SK-N-SH (cell line): Measurements from ENCODE around the gene C14orf119. TPM values are rescaled to one million over a fixed set of nuclear protein-coding genes. Genes with fewer than 3 reads are reported as not detected.

Experiments used
- CTCF ChIA-PET: fragments of 300-600, 350-600 bp; formaldehyde crosslinking; extraction: SDS; loops from one replicate; lab custom pipeline; 2021; lab: Yijun Ruan, JAX
- POLR2A ChIA-PET: fragments of 350-600 bp; sonication (Branson Sonifier 250); formaldehyde crosslinking; extraction: SDS; loops from one replicate; lab custom pipeline; 2020; ENCODE audit warnings: antibody characterized with exemption, inconsistent platforms; lab: Yijun Ruan, JAX
- DNase-seq: peaks from one replicate; pipeline ENCODE4 v3.0.0; 2012
- H2AFZ ChIP-seq: fragments of 200-600 bp; sonication (generic); 2 replicates; pipeline ENCODE4 v1.8.1; 2016; ENCODE audit warnings: antibody characterized with exemption, mild to moderate bottlenecking, low read depth
- H3F3A ChIP-seq: fragments of 200-600 bp; sonication (generic); replicated peaks from 2 replicates; pipeline ENCODE3; 2016; ENCODE audit warnings: antibody characterized with exemption, mild to moderate bottlenecking; ENCODE audit not compliant: insufficient read depth
- H3K27ac ChIP-seq, 2 experiments: fragments of 200-500 bp in 1 of 2; fragments of 200-600 bp in 1 of 2; sonication (Bioruptor generic) in 1 of 2; sonication (generic), shearing (Covaris generic) in 1 of 2; 2 replicates each; pipeline versions ENCODE4 v1.5.1 to v1.6.1; 2014 to 2016; ENCODE audit warnings: low read depth in 2 of 2, inconsistent platforms in 1 of 2, low read length in 1 of 2, mild to moderate bottlenecking in 1 of 2, mixed read lengths in 1 of 2
- H3K27me3 ChIP-seq: fragments of 200-600 bp; sonication (generic), shearing (Covaris generic); 2 replicates; pipeline ENCODE4 v1.6.1; 2016; ENCODE audit warnings: mixed run types; ENCODE audit not compliant: insufficient read depth
- H3K36me3 ChIP-seq, 2 experiments: fragments of 200-500 bp in 1 of 2; fragments of 200-600 bp in 1 of 2; sonication (Bioruptor generic) in 1 of 2; sonication (generic) in 1 of 2; replicated peaks in 1 of 2; 2 replicates each; pipeline versions ENCODE3 to v1.5.1; 2014 to 2016; ENCODE audit warnings: low read length in 1 of 2, mild to moderate bottlenecking in 1 of 2; ENCODE audit not compliant: insufficient read depth in 2 of 2, control insufficient read depth in 1 of 2
- H3K4me1 ChIP-seq, 2 experiments: fragments of 200-500 bp in 1 of 2; fragments of 200-600 bp in 1 of 2; sonication (Bioruptor generic) in 1 of 2; sonication (generic), shearing (Covaris generic) in 1 of 2; 2 replicates each; pipeline versions ENCODE4 v1.5.1 to v1.6.1; 2014 to 2016; ENCODE audit warnings: low read depth in 1 of 2, low read length in 1 of 2, mixed run types in 1 of 2; ENCODE audit not compliant: insufficient read depth in 2 of 2, control insufficient read depth in 1 of 2
- H3K4me2 ChIP-seq: fragments of 200-600 bp; sonication (generic), shearing (Covaris generic); 2 replicates; pipeline ENCODE4 v1.6.1; 2017; ENCODE audit warnings: mixed run types
- H3K4me3 ChIP-seq, 2 experiments: fragments of 200-500 bp in 1 of 2; fragments of 200-600 bp in 1 of 2; sonication (Bioruptor generic) in 1 of 2; sonication (generic), shearing (Covaris generic) in 1 of 2; 2 replicates each; pipeline versions ENCODE4 v1.5.1 to v1.8.1; 2014 to 2016; ENCODE audit warnings: low read depth in 2 of 2, inconsistent platforms in 1 of 2, low read length in 1 of 2, mild to moderate bottlenecking in 1 of 2, mixed read lengths in 1 of 2, moderate library complexity in 1 of 2
- H3K79me2 ChIP-seq: fragments of 200-600 bp; sonication (generic); 2 replicates; pipeline ENCODE4 v1.8.1; 2017; ENCODE audit warnings: mild to moderate bottlenecking; ENCODE audit not compliant: insufficient read depth
- H3K9ac ChIP-seq: fragments of 200-600 bp; sonication (generic); 2 replicates; pipeline ENCODE4 v1.6.1; 2017; ENCODE audit warnings: mixed run types
- H3K9me2 ChIP-seq: fragments of 200-600 bp; sonication (generic); 2 replicates; pipeline ENCODE4 v1.6.1; 2017; ENCODE audit warnings: mixed run types
- H3K9me3 ChIP-seq: fragments of 200-600 bp; sonication (generic); 2 replicates; pipeline ENCODE4 v1.6.1; 2017; ENCODE audit warnings: mixed run types, mild to moderate bottlenecking, moderate library complexity
- H4K20me1 ChIP-seq: fragments of 200-600 bp; sonication (generic); 2 replicates; pipeline ENCODE4 v1.6.1; 2017; ENCODE audit warnings: mild to moderate bottlenecking, mixed run types; ENCODE audit not compliant: insufficient read depth
- CHD2 ChIP-seq: fragments of 150-350 bp; IDR thresholded peaks from 2 replicates; pipeline ENCODE4 v1.6.1; 2018; ENCODE audit warnings: low read length; ENCODE audit not compliant: partially characterized antibody
- ELF1 ChIP-seq: IDR thresholded peaks from 2 replicates; pipeline ENCODE4 v1.4.0; 2012
- EP300 ChIP-seq, 2 experiments: IDR thresholded peaks; 2 replicates each; pipeline versions ENCODE4 v1.4.0 to v1.6.1; 2012; ENCODE audit warnings: borderline replicate concordance in 1 of 2, low read depth in 1 of 2, low read length in 1 of 2
- EZH2phosphoT487 ChIP-seq: fragments of 200-600 bp; sonication (generic); IDR thresholded peaks from 2 replicates; pipeline ENCODE4 v1.6.1; 2017; ENCODE audit warnings: low read depth, mixed run types, mild to moderate bottlenecking, antibody characterized with exemption, moderate library complexity, borderline replicate concordance
- FOSL2 ChIP-seq: IDR thresholded peaks from 2 replicates; pipeline ENCODE4 v1.4.0; 2012; ENCODE audit warnings: low read depth, mild to moderate bottlenecking, moderate library complexity, borderline replicate concordance
- FOXJ3 ChIP-seq: sonication (generic); formaldehyde crosslinking; IDR thresholded peaks from 2 replicates; pipeline ENCODE4 v1.5.1; 2020; ENCODE audit warnings: mild to moderate bottlenecking, missing genetic modification reagents
- GATA2 ChIP-seq: sonication (generic); formaldehyde crosslinking; IDR thresholded peaks from 2 replicates; pipeline ENCODE4 v1.5.0; 2020; ENCODE audit warnings: mild to moderate bottlenecking, missing genetic modification reagents
- JUND ChIP-seq: IDR thresholded peaks from 2 replicates; pipeline ENCODE4 v1.4.0; 2012
- MXI1 ChIP-seq: IDR thresholded peaks from 2 replicates; pipeline ENCODE4 v1.6.1; 2012; ENCODE audit warnings: mild to moderate bottlenecking, low read depth, low read length, improper control_type of control experiment
- NFIC ChIP-seq: IDR thresholded peaks from 2 replicates; pipeline ENCODE4 v1.4.0; 2012; ENCODE audit warnings: borderline replicate concordance
- NRF1 ChIP-seq: IDR thresholded peaks from 2 replicates; pipeline ENCODE4 v1.6.1; 2012; ENCODE audit warnings: low read depth, mild to moderate bottlenecking, low read length
- RCOR1 ChIP-seq: fragments of 150-350 bp; IDR thresholded peaks from 2 replicates; pipeline ENCODE4 v1.6.1; 2017; ENCODE audit warnings: antibody characterized with exemption, low read length
- RFX5 ChIP-seq: IDR thresholded peaks from 2 replicates; pipeline ENCODE4 v1.6.1; 2012; ENCODE audit warnings: mild to moderate bottlenecking, improper control_type of control experiment, low read length
- RXRA ChIP-seq: IDR thresholded peaks from 2 replicates; pipeline ENCODE4 v1.4.0; 2012; ENCODE audit warnings: low read depth, mild to moderate bottlenecking, borderline replicate concordance
- SIN3A ChIP-seq: IDR thresholded peaks from 2 replicates; pipeline ENCODE4 v1.6.1; 2012; ENCODE audit warnings: low read depth, mild to moderate bottlenecking, low read length, moderate library complexity, borderline replicate concordance
- SMC3 ChIP-seq: IDR thresholded peaks from 2 replicates; pipeline ENCODE4 v1.6.1; 2012; ENCODE audit warnings: low read depth, low read length, improper control_type of control experiment
- TCF12 ChIP-seq: IDR thresholded peaks from 2 replicates; pipeline ENCODE4 v1.4.0; 2012
- TEAD4 ChIP-seq: IDR thresholded peaks from 2 replicates; pipeline ENCODE4 v1.4.0; 2012; ENCODE audit warnings: mild to moderate bottlenecking, borderline replicate concordance; ENCODE audit not compliant: insufficient read depth
- YY1 ChIP-seq: IDR thresholded peaks from 2 replicates; pipeline ENCODE4 v1.4.0; 2012; ENCODE audit warnings: low read depth, mild to moderate bottlenecking
- WGBS: methylation state at CpG from one replicate; pipeline ENCODE4 v1.1.6; 2017; ENCODE audit warnings: low lambda C conversion rate; 5-methylcytosine and 5-hydroxymethylcytosine counted together
- polyA plus RNA-seq, 3 experiments: library from polyadenylated mRNA; depleted of rRNA; stranded (reverse); fragments of >200 nt; gene quantifications; 2 replicates each; pipeline ENCODE4 v1.2.3, GENCODE V29; 2012
- TF ChIP-seq, protein P1 (sequence below): IDR thresholded peaks from 2 replicates; pipeline ENCODE4; 2012
- TF ChIP-seq, protein P2 (sequence below): fragments of 200-600 bp; sonication (generic); IDR thresholded peaks from 2 replicates; pipeline ENCODE4 v1.6.1; 2017; ENCODE audit warnings: antibody characterized with exemption, mild to moderate bottlenecking, moderate library complexity
- TF ChIP-seq, protein P3 (sequence below): IDR thresholded peaks from 2 replicates; pipeline ENCODE4 v1.4.0; 2012; ENCODE audit warnings: low read depth
- TF ChIP-seq, protein P4 (sequence below): fragments of 150-350 bp; IDR thresholded peaks from 2 replicates; pipeline ENCODE4 v1.6.1; 2017; ENCODE audit warnings: antibody characterized with exemption, low read length, low read depth, borderline replicate concordance
- TF ChIP-seq, protein P5 (sequence below): IDR thresholded peaks from 2 replicates; pipeline ENCODE4 v1.4.0; 2012; ENCODE audit warnings: low read depth, borderline replicate concordance
- TF ChIP-seq, protein P6 (sequence below): IDR thresholded peaks from 2 replicates; pipeline ENCODE4 v1.6.1; 2012; ENCODE audit warnings: mild to moderate bottlenecking, low read depth, low read length, moderate library complexity

The C14orf119 gene
- polyA plus RNA-seq, 1 of the 3 experiments (the other 2 are of a cell fraction): 55.2 TPM

DNA sequence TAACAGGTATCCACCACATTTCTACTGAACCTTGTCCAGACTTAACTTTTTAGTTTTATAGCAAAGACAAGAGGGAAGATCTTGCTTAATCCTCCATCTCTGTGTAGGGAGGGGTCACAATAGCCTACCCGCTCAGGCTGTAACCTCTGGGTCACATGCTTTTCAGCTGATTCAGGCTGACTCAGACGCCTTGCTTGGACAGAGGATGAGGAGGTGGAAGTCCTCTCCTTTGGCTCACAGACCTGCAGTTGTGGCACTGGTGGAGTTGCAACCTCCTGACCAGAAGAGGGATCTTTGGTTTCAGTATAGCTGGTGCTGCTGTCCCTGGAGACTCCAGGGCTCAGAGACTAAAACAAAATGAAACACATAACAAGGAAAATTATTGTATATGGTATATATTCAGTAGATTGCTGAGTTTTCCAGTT is 16.6 kb upstream of the C14orf119 start:
- DNase-seq: no peak
- Histone ChIP-seq H4K20me1 (no peaks in the 10 kb centered on the region), H3K4me1 (peaks cover 0 to 22% of the 10 kb centered on the region in 2 experiments; a peak in 2 of 4 replicates), H3K9ac (no peak overlapping the region), H3K9me2 (no peaks in the 10 kb centered on the region), H3K79me2 (peaks cover 55% of the 10 kb centered on the region), H3K4me2 (peak overlapping the region; percentile 42), H3K9me3 (no peaks in the 10 kb centered on the region), H3K36me3 (peaks cover 77 to 84% of the 10 kb centered on the region in 2 experiments), H2AFZ (no peak overlapping the region), H3K4me3 (no peak overlapping the region), H3K27ac (peak overlapping the region; percentile 44 to 75; a peak in 3 of 4 replicates), H3K27me3 (no peaks in the 10 kb centered on the region), H3F3A (peaks cover 47% of the 10 kb centered on the region)
- POLR2A ChIA-PET: no interaction called here
- CTCF ChIA-PET: interaction anchor here (0.7 to 5.8 kb wide), 6 partner anchors 10 to 148 kb away, joined by 4 to 73 read pairs (median 28); partner anchors contain the start of genes ACIN1, C14orf119 and CDH24
- 12% methylated on average over 2 of the region's 2 CpGs for WGBS
- no peak for TF ChIP-seq TEAD4
- TF ChIP-seq NRF1: no peak
- TF ChIP-seq FOSL2: peak; percentile 94
- TF ChIP-seq, protein P1, sequence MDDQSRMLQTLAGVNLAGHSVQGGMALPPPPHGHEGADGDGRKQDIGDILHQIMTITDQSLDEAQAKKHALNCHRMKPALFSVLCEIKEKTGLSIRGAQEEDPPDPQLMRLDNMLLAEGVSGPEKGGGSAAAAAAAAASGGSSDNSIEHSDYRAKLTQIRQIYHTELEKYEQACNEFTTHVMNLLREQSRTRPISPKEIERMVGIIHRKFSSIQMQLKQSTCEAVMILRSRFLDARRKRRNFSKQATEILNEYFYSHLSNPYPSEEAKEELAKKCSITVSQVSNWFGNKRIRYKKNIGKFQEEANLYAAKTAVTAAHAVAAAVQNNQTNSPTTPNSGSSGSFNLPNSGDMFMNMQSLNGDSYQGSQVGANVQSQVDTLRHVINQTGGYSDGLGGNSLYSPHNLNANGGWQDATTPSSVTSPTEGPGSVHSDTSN: no peak
- TF ChIP-seq JUND: peak; percentile 78
- TF ChIP-seq, protein P2, sequence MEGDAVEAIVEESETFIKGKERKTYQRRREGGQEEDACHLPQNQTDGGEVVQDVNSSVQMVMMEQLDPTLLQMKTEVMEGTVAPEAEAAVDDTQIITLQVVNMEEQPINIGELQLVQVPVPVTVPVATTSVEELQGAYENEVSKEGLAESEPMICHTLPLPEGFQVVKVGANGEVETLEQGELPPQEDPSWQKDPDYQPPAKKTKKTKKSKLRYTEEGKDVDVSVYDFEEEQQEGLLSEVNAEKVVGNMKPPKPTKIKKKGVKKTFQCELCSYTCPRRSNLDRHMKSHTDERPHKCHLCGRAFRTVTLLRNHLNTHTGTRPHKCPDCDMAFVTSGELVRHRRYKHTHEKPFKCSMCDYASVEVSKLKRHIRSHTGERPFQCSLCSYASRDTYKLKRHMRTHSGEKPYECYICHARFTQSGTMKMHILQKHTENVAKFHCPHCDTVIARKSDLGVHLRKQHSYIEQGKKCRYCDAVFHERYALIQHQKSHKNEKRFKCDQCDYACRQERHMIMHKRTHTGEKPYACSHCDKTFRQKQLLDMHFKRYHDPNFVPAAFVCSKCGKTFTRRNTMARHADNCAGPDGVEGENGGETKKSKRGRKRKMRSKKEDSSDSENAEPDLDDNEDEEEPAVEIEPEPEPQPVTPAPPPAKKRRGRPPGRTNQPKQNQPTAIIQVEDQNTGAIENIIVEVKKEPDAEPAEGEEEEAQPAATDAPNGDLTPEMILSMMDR: peak; percentile 9; the same call in 1 of the 2 replicates
- TF ChIP-seq GATA2 (CRISPR knock-in tag): no peak
- TF ChIP-seq NFIC: peak; percentile 14; the same call in 1 of the 2 replicates
- no peak for TF ChIP-seq FOXJ3
- TF ChIP-seq RCOR1: no peak
- no peak for TF ChIP-seq YY1
- TF ChIP-seq, protein P3, sequence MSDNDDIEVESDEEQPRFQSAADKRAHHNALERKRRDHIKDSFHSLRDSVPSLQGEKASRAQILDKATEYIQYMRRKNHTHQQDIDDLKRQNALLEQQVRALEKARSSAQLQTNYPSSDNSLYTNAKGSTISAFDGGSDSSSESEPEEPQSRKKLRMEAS: peak; percentile 52; the same call in 1 of the 2 replicates
- TF ChIP-seq, protein P4, sequence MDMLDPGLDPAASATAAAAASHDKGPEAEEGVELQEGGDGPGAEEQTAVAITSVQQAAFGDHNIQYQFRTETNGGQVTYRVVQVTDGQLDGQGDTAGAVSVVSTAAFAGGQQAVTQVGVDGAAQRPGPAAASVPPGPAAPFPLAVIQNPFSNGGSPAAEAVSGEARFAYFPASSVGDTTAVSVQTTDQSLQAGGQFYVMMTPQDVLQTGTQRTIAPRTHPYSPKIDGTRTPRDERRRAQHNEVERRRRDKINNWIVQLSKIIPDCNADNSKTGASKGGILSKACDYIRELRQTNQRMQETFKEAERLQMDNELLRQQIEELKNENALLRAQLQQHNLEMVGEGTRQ: no peak
- TF ChIP-seq RXRA: peak; percentile 84
- no peak for TF ChIP-seq SMC3
- TF ChIP-seq TCF12: peak; percentile 46; the same call in 1 of the 2 replicates
- no peak for TF ChIP-seq EZH2phosphoT487
- no peak for TF ChIP-seq ELF1
- no peak for TF ChIP-seq RFX5
- no peak for TF ChIP-seq SIN3A
- TF ChIP-seq MXI1: no peak
- TF ChIP-seq, protein P5, sequence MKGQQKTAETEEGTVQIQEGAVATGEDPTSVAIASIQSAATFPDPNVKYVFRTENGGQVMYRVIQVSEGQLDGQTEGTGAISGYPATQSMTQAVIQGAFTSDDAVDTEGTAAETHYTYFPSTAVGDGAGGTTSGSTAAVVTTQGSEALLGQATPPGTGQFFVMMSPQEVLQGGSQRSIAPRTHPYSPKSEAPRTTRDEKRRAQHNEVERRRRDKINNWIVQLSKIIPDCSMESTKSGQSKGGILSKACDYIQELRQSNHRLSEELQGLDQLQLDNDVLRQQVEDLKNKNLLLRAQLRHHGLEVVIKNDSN: peak; percentile 70; the same call in 1 of the 2 replicates
- TF ChIP-seq, protein P6, sequence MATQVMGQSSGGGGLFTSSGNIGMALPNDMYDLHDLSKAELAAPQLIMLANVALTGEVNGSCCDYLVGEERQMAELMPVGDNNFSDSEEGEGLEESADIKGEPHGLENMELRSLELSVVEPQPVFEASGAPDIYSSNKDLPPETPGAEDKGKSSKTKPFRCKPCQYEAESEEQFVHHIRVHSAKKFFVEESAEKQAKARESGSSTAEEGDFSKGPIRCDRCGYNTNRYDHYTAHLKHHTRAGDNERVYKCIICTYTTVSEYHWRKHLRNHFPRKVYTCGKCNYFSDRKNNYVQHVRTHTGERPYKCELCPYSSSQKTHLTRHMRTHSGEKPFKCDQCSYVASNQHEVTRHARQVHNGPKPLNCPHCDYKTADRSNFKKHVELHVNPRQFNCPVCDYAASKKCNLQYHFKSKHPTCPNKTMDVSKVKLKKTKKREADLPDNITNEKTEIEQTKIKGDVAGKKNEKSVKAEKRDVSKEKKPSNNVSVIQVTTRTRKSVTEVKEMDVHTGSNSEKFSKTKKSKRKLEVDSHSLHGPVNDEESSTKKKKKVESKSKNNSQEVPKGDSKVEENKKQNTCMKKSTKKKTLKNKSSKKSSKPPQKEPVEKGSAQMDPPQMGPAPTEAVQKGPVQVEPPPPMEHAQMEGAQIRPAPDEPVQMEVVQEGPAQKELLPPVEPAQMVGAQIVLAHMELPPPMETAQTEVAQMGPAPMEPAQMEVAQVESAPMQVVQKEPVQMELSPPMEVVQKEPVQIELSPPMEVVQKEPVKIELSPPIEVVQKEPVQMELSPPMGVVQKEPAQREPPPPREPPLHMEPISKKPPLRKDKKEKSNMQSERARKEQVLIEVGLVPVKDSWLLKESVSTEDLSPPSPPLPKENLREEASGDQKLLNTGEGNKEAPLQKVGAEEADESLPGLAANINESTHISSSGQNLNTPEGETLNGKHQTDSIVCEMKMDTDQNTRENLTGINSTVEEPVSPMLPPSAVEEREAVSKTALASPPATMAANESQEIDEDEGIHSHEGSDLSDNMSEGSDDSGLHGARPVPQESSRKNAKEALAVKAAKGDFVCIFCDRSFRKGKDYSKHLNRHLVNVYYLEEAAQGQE: no peak
- no peak; a peak in 1 of 4 replicates for TF ChIP-seq EP300 (IDR thresholded peaks at IDR 0.05; ENCODE audit: borderline replicate concordance in 1 of 2, low read depth in 1 of 2, low read length in 1 of 2)
- TF ChIP-seq CHD2: no peak
